ENCODE measurements around the gene CARD11. TPM values are rescaled to one million over a fixed set of nuclear protein-coding genes. Genes with fewer than 3 reads are reported as not detected.

CARD11 gene
- total RNA-seq, 6 experiments from 2014 or later = not detected

DNA sequence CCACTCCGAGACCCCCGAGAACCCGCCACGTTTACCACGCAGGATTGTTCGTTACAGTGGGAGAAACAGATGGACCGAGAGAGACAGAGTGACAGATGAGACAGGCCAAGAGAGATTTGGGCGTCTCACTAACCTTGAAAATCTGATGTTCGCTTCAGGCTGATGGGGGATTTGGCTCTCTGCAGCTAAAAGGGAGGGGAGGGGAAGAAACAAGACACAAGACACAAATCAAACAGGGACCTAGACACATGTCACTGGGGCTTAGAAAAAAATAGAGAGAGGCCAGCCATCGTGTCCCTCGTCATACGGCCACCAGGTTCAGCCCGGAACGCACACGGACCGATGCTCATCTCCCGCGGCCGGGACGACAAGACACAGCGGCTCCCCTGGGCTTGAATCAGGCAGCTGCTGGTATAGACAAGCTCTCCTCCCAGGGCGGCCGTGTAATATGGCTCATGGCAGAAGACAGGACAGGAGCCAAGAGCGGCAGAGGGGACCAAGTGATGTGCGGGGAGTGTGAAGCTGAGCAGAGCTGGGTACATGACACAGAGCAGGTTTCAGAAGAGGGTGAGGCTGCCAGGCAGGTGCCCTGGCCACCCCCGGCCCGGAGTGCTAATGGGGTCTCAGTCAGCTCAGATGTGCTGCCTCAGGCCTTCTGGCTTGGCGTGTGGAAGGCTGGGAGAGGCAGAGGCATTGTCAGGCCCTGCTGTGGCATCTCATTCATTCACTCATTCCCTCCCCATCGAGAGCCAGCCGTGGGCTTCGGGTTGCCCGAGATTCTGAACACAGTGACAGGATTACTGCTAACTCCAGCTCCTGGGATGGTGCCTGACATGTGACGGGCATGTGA is 111.0 kb downstream of the CARD11 start:
- TF ChIP-seq, protein P1, sequence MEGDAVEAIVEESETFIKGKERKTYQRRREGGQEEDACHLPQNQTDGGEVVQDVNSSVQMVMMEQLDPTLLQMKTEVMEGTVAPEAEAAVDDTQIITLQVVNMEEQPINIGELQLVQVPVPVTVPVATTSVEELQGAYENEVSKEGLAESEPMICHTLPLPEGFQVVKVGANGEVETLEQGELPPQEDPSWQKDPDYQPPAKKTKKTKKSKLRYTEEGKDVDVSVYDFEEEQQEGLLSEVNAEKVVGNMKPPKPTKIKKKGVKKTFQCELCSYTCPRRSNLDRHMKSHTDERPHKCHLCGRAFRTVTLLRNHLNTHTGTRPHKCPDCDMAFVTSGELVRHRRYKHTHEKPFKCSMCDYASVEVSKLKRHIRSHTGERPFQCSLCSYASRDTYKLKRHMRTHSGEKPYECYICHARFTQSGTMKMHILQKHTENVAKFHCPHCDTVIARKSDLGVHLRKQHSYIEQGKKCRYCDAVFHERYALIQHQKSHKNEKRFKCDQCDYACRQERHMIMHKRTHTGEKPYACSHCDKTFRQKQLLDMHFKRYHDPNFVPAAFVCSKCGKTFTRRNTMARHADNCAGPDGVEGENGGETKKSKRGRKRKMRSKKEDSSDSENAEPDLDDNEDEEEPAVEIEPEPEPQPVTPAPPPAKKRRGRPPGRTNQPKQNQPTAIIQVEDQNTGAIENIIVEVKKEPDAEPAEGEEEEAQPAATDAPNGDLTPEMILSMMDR (IDR thresholded peaks at IDR 0.05) = no peak
- Mint-ChIP-seq H3K4me1 (ENCODE audit: low read depth) (peaks cover 8% of the 10 kb centered on the region), H3K27me3 (ENCODE audit: insufficient read depth) (peaks cover 20% of the 10 kb centered on the region), H3K36me3 (ENCODE audit: low read depth) (no peaks in the 10 kb centered on the region), H3K9me3 (no peaks in the 10 kb centered on the region; the same call in 1 of the 2 replicates), H3K27ac (no peak overlapping the region), H3K4me3 (no peak overlapping the region)
- DNase-seq = no peak

DNA sequence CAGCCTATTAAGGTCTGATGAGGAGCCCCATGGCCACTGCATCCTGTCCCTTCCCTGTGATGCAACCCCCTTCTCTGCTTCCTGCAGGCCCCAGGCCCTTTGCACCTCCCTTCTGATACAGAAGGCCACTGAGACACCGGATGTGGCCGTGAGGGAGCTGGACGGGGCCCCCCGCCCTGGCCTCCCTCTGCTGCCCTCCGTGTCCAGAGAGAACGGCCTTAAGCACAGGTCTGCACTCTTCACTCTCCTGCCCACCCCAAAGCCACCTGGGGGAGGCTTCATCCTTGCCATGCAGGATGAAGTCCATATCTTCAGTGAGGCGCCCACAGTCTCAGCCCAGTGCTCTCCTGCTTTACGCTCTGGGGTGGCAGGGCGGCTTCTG is 112.6 kb downstream of the CARD11 start:
- Mint-ChIP-seq H3K36me3 (ENCODE audit: low read depth) (no peaks in the 10 kb centered on the region), H3K4me3 (no peak overlapping the region), H3K4me1 (ENCODE audit: low read depth) (peaks cover 8% of the 10 kb centered on the region), H3K27me3 (ENCODE audit: insufficient read depth) (peaks cover 29% of the 10 kb centered on the region), H3K9me3 (no peaks in the 10 kb centered on the region), H3K27ac (no peak overlapping the region)
- TF ChIP-seq, protein P1 (IDR thresholded peaks at IDR 0.05) = no peak
- DNase-seq = no peak

DNA sequence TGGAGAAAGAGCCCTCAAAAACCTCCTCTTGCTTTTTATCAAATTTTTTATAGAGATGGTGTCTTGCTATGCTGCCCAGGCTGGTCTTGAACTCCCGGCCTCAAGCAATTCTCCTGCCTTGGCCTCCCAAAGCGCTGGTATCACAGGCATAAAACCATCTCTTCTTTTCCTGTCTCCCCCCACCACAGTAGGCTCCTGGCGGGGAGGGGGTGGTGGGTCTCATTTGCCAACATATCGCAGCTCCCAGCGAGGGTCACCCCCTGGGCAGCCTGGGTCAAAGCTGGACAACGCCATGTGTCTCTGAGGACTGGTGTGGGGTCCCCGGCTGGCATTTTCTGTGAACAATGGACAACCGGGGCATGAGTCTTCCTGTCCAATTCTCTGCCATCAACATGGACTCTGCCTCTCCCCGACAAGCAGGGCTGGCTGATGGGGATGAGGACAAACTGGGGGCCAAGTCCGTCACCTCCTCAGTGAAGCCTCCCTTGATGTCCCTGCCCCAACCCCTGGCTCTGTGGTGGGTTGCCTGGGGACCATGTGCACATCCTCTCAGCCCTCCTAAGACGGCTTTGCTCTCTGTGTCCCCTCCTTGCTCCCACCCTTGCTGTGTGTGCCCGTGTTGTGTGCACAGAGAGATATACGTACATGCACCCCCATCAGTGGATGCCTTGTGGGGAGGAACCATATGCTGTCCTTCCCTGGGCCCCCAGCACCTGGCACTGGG is 113.2 kb downstream of the CARD11 start:
- no peak for DNase-seq
- Mint-ChIP-seq H3K4me1 (ENCODE audit: low read depth) (peaks cover 8% of the 10 kb centered on the region), H3K4me3 (no peak overlapping the region), H3K27me3 (ENCODE audit: insufficient read depth) (peaks cover 33% of the 10 kb centered on the region), H3K27ac (no peak overlapping the region), H3K36me3 (ENCODE audit: low read depth) (no peaks in the 10 kb centered on the region), H3K9me3 (no peaks in the 10 kb centered on the region)
- TF ChIP-seq, protein P1 (IDR thresholded peaks at IDR 0.05) = no peak

DNA sequence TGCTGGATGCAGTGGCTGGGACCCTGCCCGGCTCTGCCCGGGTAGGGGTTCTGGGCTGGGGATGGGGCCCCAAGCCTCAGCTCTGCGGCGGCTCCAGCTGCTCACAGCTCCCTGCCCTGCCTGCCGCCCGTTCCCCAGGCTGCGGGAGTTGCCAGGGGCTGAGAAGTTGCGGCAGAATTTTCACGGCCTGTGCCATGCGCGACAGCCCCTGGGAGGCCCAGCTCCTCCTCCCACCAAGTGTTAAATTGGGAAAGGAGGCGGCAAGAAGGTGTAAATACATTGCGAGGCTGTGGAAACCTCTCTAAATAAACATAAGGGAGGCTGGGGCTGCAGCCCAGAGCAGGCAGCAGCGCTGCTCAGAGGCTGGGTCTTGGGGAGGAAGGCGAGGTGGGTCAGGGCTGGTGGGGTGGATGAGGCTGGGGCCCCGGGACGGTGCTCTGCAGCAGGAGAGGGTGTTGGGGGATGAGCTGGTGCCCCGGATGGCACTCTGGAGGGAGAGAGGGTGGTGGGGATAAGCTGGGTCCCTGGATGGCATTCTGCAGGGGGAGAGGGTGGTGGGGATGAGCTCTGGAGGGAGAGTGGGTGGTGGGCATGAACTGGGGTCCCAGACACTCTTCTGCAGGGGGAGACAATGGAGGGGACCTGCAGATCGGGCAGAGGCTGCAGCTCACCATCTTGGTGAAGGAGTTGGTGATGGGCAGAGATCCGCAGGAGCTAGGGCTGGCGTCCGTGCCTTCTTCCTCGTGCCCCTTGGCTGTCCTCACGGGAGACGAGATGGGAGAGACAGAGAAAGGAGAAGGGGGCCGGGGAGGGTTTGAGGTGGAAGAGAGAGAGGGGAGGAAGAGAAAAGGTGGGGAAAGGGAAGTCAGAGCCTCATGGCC is 114.1 kb downstream of the CARD11 start:
- Mint-ChIP-seq H3K9me3 (no peaks in the 10 kb centered on the region), H3K4me3 (no peak overlapping the region), H3K27ac (no peak overlapping the region), H3K36me3 (ENCODE audit: low read depth) (no peaks in the 10 kb centered on the region), H3K4me1 (ENCODE audit: low read depth) (peaks cover 8% of the 10 kb centered on the region), H3K27me3 (ENCODE audit: insufficient read depth) (peaks cover 35% of the 10 kb centered on the region)
- TF ChIP-seq, protein P1 (IDR thresholded peaks at IDR 0.05) = no peak
- DNase-seq = no peak

DNA sequence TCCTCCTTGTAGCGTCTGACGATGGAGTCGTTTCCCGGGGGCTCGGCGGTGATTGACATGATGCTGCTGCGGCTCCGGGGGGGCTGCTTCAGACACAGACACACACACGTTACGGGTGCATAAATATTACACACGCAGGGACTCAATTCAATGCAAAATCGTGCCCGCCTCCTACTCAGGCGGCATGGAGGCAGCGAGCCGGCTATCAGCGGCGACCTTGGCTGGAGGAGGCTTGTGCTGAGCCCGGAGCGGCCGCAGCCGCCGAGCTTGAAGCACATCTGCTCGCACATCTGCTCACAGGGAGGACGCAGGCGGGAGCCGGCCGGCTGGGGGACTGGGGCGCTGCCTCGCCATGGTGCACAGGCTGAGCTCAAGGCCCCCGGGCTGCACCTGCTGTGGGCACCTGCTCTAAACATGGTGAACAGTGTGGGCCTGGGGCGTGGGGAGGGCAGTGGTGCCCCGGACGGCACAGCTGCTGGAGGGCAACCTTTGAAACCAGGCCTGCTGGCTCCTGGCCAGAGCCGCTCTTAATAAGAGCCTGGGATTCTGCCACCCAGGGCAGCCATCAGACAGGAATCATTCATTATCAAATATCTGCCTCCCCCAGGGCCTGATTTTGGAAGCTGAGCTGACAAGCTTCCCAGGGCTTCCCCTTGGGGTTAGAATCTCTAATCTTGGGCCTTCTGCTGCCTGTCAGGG is 114.9 kb downstream of the CARD11 start:
- H3K27ac Mint-ChIP-seq = no peak overlapping the region
- H3K9me3 Mint-ChIP-seq = no peaks in the 10 kb centered on the region
- H3K4me3 Mint-ChIP-seq = no peak overlapping the region
- TF ChIP-seq, protein P1 (IDR thresholded peaks at IDR 0.05) = no peak
- no peaks in the 10 kb centered on the region for H3K36me3 Mint-ChIP-seq (ENCODE audit: low read depth)
- H3K27me3 Mint-ChIP-seq (ENCODE audit: insufficient read depth) = peaks cover 36% of the 10 kb centered on the region
- DNase-seq = no peak
- peaks cover 3% of the 10 kb centered on the region for H3K4me1 Mint-ChIP-seq (ENCODE audit: low read depth)

All from HFFc6 (cell line).